ENCODE results near the gene LRRC46.

LRRC46 gene

GRCh38 chr17:47831003-47831933, at the start of gene LRRC46, which contains the start of gene MRPL10:
Gene LRRC46 (plus strand): TSS chr17:47831670. CDS start chr17:47831990, 320 bp downstream.
Gene MRPL10 (minus strand): TSS chr17:47831541. CDS start chr17:47831511, 30 bp downstream.
- DNase-seq (ENCODE audit: low spot score): peak; percentile 99

GRCh38 chr17:47785538-47786123, 45.8 kb upstream of the LRRC46 start:
- DNase-seq (ENCODE audit: low spot score): peak; percentile 13

- no peak for DNase-seq (ENCODE audit: low spot score)
Measured at GRCh38 chr17:47789611-47790561, 41.6 kb upstream of the LRRC46 start.

GRCh38 chr17:47791025-47791424, 40.4 kb upstream of the LRRC46 start:
- DNase-seq (ENCODE audit: low spot score): no peak

- no peak for DNase-seq (ENCODE audit: low spot score)
Measured at GRCh38 chr17:47792457-47792856, 39.0 kb upstream of the LRRC46 start.

GRCh38 chr17:47792979-47793378, 38.5 kb upstream of the LRRC46 start:
- no peak for DNase-seq (ENCODE audit: low spot score)

- no peak for DNase-seq (ENCODE audit: low spot score)
Measured at GRCh38 chr17:47797797-47798196, 33.7 kb upstream of the LRRC46 start.

- DNase-seq (ENCODE audit: low spot score): no peak
Measured at GRCh38 chr17:47800686-47801085, 30.8 kb upstream of the LRRC46 start.

GRCh38 chr17:47801176-47801765, 30.2 kb upstream of the LRRC46 start:
- DNase-seq (ENCODE audit: low spot score): no peak

GRCh38 chr17:47801906-47802305, 29.6 kb upstream of the LRRC46 start:
- no peak for DNase-seq (ENCODE audit: low spot score)

GRCh38 chr17:47802341-47803022, 29.0 kb upstream of the LRRC46 start:
- peak; percentile 40 for DNase-seq (ENCODE audit: low spot score)

GRCh38 chr17:47803201-47803600, 28.3 kb upstream of the LRRC46 start:
- DNase-seq (ENCODE audit: low spot score): no peak

GRCh38 chr17:47803751-47804150, 27.7 kb upstream of the LRRC46 start:
- DNase-seq (ENCODE audit: low spot score): no peak

- DNase-seq (ENCODE audit: low spot score): no peak
Measured at GRCh38 chr17:47804461-47804860, 27.0 kb upstream of the LRRC46 start.

GRCh38 chr17:47806026-47806912, 25.2 kb upstream of the LRRC46 start:
- DNase-seq (ENCODE audit: low spot score): no peak

- DNase-seq (ENCODE audit: low spot score): no peak
Measured at GRCh38 chr17:47806913-47807255, 24.6 kb upstream of the LRRC46 start.

GRCh38 chr17:47807421-47807820, 24.0 kb upstream of the LRRC46 start:
- DNase-seq (ENCODE audit: low spot score): no peak

- DNase-seq (ENCODE audit: low spot score): no peak
Measured at GRCh38 chr17:47808036-47808829, 23.2 kb upstream of the LRRC46 start.

- DNase-seq (ENCODE audit: low spot score): no peak
Measured at GRCh38 chr17:47808830-47809480, 22.5 kb upstream of the LRRC46 start.
